Measurements from ENCODE around the gene CACNA1E.

Gene CACNA1E

GRCh38 chr1:181632960-181633359 is 149.6 kb downstream of the CACNA1E start:
- TF ChIP-seq CTCF (IDR thresholded peaks at IDR 0.05; ENCODE audit: low read depth, low read length), result no peak
- DNase-seq (ENCODE audit: low read depth in 2 of 2), result no peak
- no peak overlapping the region for H3K4me3 ChIP-seq (replicated peaks in 1 of 2; ENCODE audit: low read depth in 2 of 2, low read length in 2 of 2)

- no peak overlapping the region for H3K4me3 ChIP-seq (replicated peaks in 1 of 2; ENCODE audit: low read depth in 2 of 2, low read length in 2 of 2)
- no peak for TF ChIP-seq CTCF (IDR thresholded peaks at IDR 0.05; ENCODE audit: low read depth, low read length)
- DNase-seq (ENCODE audit: low read depth in 2 of 2), result no peak
These were observed 151.8 kb downstream of the CACNA1E start for GRCh38 chr1:181635110-181635509.

GRCh38 chr1:181637998-181638397 is 154.7 kb downstream of the CACNA1E start:
- no peak overlapping the region for H3K4me3 ChIP-seq (replicated peaks in 1 of 2; ENCODE audit: low read depth in 2 of 2, low read length in 2 of 2)
- DNase-seq (ENCODE audit: low read depth in 2 of 2), result no peak
- no peak for TF ChIP-seq CTCF (IDR thresholded peaks at IDR 0.05; ENCODE audit: low read depth, low read length)

- no peak for DNase-seq (ENCODE audit: low read depth in 2 of 2)
- no peak for TF ChIP-seq CTCF (IDR thresholded peaks at IDR 0.05; ENCODE audit: low read depth, low read length)
These were observed 157.6 kb downstream of the CACNA1E start for GRCh38 chr1:181640956-181641355.

GRCh38 chr1:181643631-181644030 is 160.3 kb downstream of the CACNA1E start:
- H3K4me3 ChIP-seq (replicated peaks in 1 of 2; ENCODE audit: low read depth in 2 of 2, low read length in 2 of 2), result no peak overlapping the region
- no peak for TF ChIP-seq CTCF (IDR thresholded peaks at IDR 0.05; ENCODE audit: low read depth, low read length)
- DNase-seq (ENCODE audit: low read depth in 2 of 2), result no peak

More at GRCh38 chr1:181640956-181641355, 157.6 kb downstream of the CACNA1E start:
- H3K4me3 ChIP-seq (replicated peaks in 1 of 2; ENCODE audit: low read depth in 2 of 2, low read length in 2 of 2), result no peak overlapping the region

- H3K4me3 ChIP-seq (replicated peaks in 1 of 2; ENCODE audit: low read depth in 2 of 2, low read length in 2 of 2), result no peak overlapping the region
- no peak for DNase-seq (ENCODE audit: low read depth in 2 of 2)
- no peak for TF ChIP-seq CTCF (IDR thresholded peaks at IDR 0.05; ENCODE audit: low read depth, low read length)
These were observed 161.9 kb downstream of the CACNA1E start for GRCh38 chr1:181645171-181645570.

- TF ChIP-seq CTCF (IDR thresholded peaks at IDR 0.05; ENCODE audit: low read depth, low read length), result no peak
- no peak for DNase-seq (ENCODE audit: low read depth in 2 of 2)
- no peak overlapping the region for H3K4me3 ChIP-seq (replicated peaks in 1 of 2; ENCODE audit: low read depth in 2 of 2, low read length in 2 of 2)
These were observed 163.4 kb downstream of the CACNA1E start for GRCh38 chr1:181646710-181647109.

Data from cardiac fibroblast (primary cell).